Measurements from ENCODE around the gene C1orf174. TPM values are rescaled to one million over a fixed set of nuclear protein-coding genes. Genes with fewer than 3 reads are reported as not detected.

Gene C1orf174
- total and polyA plus RNA-seq, 2 of the 13 experiments (the other 11 are each of a cell fraction or from before 2014, with no cell fraction given): 21.6 to 31.4 TPM

- no peak for TF ChIP-seq ATRX (CRISPR knock-in tag; IDR thresholded peaks at IDR 0.05; ENCODE audit: borderline replicate concordance)
- no peak for TF ChIP-seq TEAD2 (CRISPR knock-in tag; IDR thresholded peaks at IDR 0.05)
- TF ChIP-seq KLF15 (CRISPR knock-in tag; IDR thresholded peaks at IDR 0.05; ENCODE audit: borderline replicate concordance): no peak
- TF ChIP-seq ZEB1 (IDR thresholded peaks at IDR 0.05; ENCODE audit: insufficient replicate concordance, low read depth): no peak
- no peak for TF ChIP-seq ZSCAN25 (CRISPR knock-in tag; IDR thresholded peaks at IDR 0.05)
- TF ChIP-seq FOXP4 (CRISPR knock-in tag; IDR thresholded peaks at IDR 0.05): peak; percentile 48; the same call in 1 of the 2 replicates
- TF ChIP-seq TIGD3 (CRISPR knock-in tag; IDR thresholded peaks at IDR 0.05; ENCODE audit: borderline replicate concordance): 0 out of 2 replicates have a peak, but pooled peaks have one; percentile 52
- TF ChIP-seq ZNF672 (CRISPR knock-in tag; IDR thresholded peaks at IDR 0.05): no peak
- TF ChIP-seq ZNF782 (CRISPR knock-in tag; IDR thresholded peaks at IDR 0.05; ENCODE audit: borderline replicate concordance): no peak; the same call in 1 of the 2 replicates
- TF ChIP-seq SP5 (CRISPR knock-in tag; IDR thresholded peaks at IDR 0.05; ENCODE audit: borderline replicate concordance, low read depth): no peak
- no peak for TF ChIP-seq ZMYM3 (CRISPR knock-in tag; IDR thresholded peaks at IDR 0.05)
- TF ChIP-seq HMGXB4 (CRISPR knock-in tag; IDR thresholded peaks at IDR 0.05; ENCODE audit: borderline replicate concordance in 1 of 2, low read depth in 1 of 2): peak; percentile 16 to 66
- no peak; the same call in 1 of the 2 replicates for TF ChIP-seq ZNF234 (CRISPR knock-in tag; conservative IDR thresholded peaks at IDR 0.05)
- TF ChIP-seq RFX1 (IDR thresholded peaks at IDR 0.05): no peak
- TF ChIP-seq ZNF644 (CRISPR knock-in tag; IDR thresholded peaks at IDR 0.05; ENCODE audit: low read depth): peak; percentile 22; the same call in 1 of the 2 replicates
- no peak; the same call in 1 of the 2 replicates for TF ChIP-seq ZNF704 (CRISPR knock-in tag; IDR thresholded peaks at IDR 0.05; ENCODE audit: borderline replicate concordance)
- no peak for TF ChIP-seq ZNF781 (CRISPR knock-in tag; IDR thresholded peaks at IDR 0.05; ENCODE audit: borderline replicate concordance, not compliant biosample characterization)
- no peak for TF ChIP-seq ZBTB39 (CRISPR knock-in tag; IDR thresholded peaks at IDR 0.05)
Observed at GRCh38 chr1:3900150-3900968, at the start of gene C1orf174 (continued).
